Kidney (tissue), 14 donors: ENCODE results near the gene MAP1LC3C. TPM values are rescaled to one million over a fixed set of nuclear protein-coding genes. Genes with fewer than 3 reads are reported as not detected.

Source experiments
- DNase-seq, 5 donors: peaks; one replicate each; pipeline ENCODE4 v3.0.0-alpha.2; 2013 to 2020
- FAIRE-seq: peaks from 2 replicates; lab custom pipeline; 2012; peaks lifted over from hg19 to GRCh38; lab: Jason Lieb, UNC
- H3K27ac ChIP-seq, 2 donors: one replicate each; pipeline ENCODE4 v1.7.0; 2013; ENCODE audit warnings: low read depth in 2 of 2, low read length in 2 of 2, inconsistent platforms in 1 of 2
- H3K27me3 ChIP-seq: one replicate; pipeline ENCODE4 v1.7.1; 2013; ENCODE audit warnings: low read length, inconsistent platforms; ENCODE audit not compliant: control insufficient read depth, insufficient read depth
- H3K36me3 ChIP-seq, 3 donors: one replicate each; pipeline versions ENCODE4 v1.7.0 to v1.7.1; 2013; ENCODE audit warnings: low read length in 3 of 3, control low read depth in 1 of 3, inconsistent platforms in 1 of 3; ENCODE audit not compliant: insufficient read depth in 3 of 3, control insufficient read depth in 2 of 3
- H3K4me1 ChIP-seq, 3 donors: one replicate each; pipeline versions ENCODE4 v1.7.0 to v1.7.1; 2013; ENCODE audit warnings: low read length in 3 of 3, inconsistent platforms in 1 of 3, low read depth in 1 of 3; ENCODE audit not compliant: control insufficient read depth in 2 of 3, insufficient read depth in 2 of 3
- H3K4me3 ChIP-seq, 3 donors: one replicate each; pipeline versions ENCODE4 v1.7.0 to v1.8.1; 2013; ENCODE audit warnings: low read length in 3 of 3, control low read depth in 1 of 3, inconsistent platforms in 1 of 3
- H3K9ac ChIP-seq, 3 donors: one replicate each; pipeline versions ENCODE4 v1.7.0 to v1.7.1; 2013; ENCODE audit warnings: low read length in 3 of 3, control low read depth in 1 of 3, inconsistent platforms in 1 of 3
- H3K9me3 ChIP-seq, 3 donors: one replicate each; pipeline versions ENCODE4 v1.7.0 to v1.7.1; 2013; ENCODE audit warnings: low read length in 3 of 3, control low read depth in 1 of 3, inconsistent platforms in 1 of 3; ENCODE audit not compliant: control insufficient read depth in 2 of 3, insufficient read depth in 1 of 3
- CTCF ChIP-seq: IDR thresholded peaks from 3 replicates; pipeline ENCODE4 v1.5.1; 2012; ENCODE audit warnings: mild to moderate bottlenecking, moderate library complexity, borderline replicate concordance; ENCODE audit not compliant: insufficient read depth; ENCODE audit errors: extremely low read depth
- intact Hi-C: fragments of 100-400 bp; cut with DNase I; formaldehyde crosslinking; loops from one replicate; pipeline ENCODE4 v1.11.1; 2022
- polyA plus RNA-seq: library from polyadenylated mRNA; stranded (reverse); fragments of 350-450 nt; fragmentation: Illumina TruSeq; extraction: RNeasy Lipid Tissue Mini Kit (QIAGEN cat#74804); gene quantifications from one replicate; pipeline ENCODE4 v1.2.3, GENCODE V29; 2014; ENCODE audit warnings: low read depth, low replicate concordance; ENCODE audit not compliant: insufficient read depth
- total RNA-seq: library from RNA; stranded (reverse); fragmentation: NEBNext Ultra II Directional; extraction: Animal tissue kit (Norgen Biotek cat#: 25700); gene quantifications from one replicate; pipeline ENCODE4 v1.2.1, GENCODE V29; 2021
- donor health status: control.
- donor health status: control.
- donor health status: control.
- donor health status: control.
- donor health status: control.
- donor health status: DM: yes; HTN: yes; CAD: no.
- donor health status: Normal renal cell carcinoma (clear cell type).

The MAP1LC3C gene
- total and polyA plus RNA-seq, 2 donors from 2014 or later: 5.1 TPM; not detected in 1

- DNase-seq: no peak
- no peaks in the 10 kb centered on the region for H3K4me1 ChIP-seq
- H3K4me3 ChIP-seq: no peak overlapping the region
- FAIRE-seq: no peak
- no peaks in the 10 kb centered on the region for H3K27me3 ChIP-seq
- H3K9ac ChIP-seq: no peak overlapping the region
- intact Hi-C loops: no loop called here
- no peaks in the 10 kb centered on the region for H3K9me3 ChIP-seq
- no peak for TF ChIP-seq CTCF
- no peak overlapping the region for H3K27ac ChIP-seq
- H3K36me3 ChIP-seq: no peaks in the 10 kb centered on the region
Measured at GRCh38 chr1:241950390-241950789, 48.5 kb downstream of the MAP1LC3C start.

DNA sequence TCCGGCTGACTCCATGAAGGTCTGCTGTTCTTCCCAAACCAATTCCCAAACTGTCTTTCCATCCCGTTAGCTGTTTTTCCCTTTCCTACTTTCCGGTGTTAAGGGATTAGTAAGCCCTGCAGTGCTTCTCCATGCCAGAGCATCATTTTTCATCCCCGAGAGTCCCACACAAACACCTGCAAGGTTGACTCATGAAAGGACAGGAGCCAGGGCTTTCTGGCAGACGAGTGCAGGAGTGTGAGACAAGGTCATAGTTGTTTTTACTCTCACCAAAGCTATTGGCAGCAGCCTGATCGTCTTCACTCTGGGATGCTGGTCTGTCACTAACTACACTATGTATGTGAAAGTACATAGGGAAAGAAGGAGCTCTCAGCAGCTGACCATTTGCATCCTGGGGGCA lies 51.5 kb downstream of the MAP1LC3C start:
- FAIRE-seq (no peak), DNase-seq (no peak)
- H3K27ac ChIP-seq: no peak overlapping the region
- no peaks in the 10 kb centered on the region for H3K36me3 ChIP-seq
- no peak overlapping the region for H3K4me3 ChIP-seq
- no peak overlapping the region for H3K9ac ChIP-seq
- H3K27me3 ChIP-seq: no peaks in the 10 kb centered on the region
- no peaks in the 10 kb centered on the region for H3K4me1 ChIP-seq
- no peaks in the 10 kb centered on the region for H3K9me3 ChIP-seq
- intact Hi-C loops: no loop called here
- no peak for TF ChIP-seq CTCF

Other genes starting within 250 kb of the MAP1LC3C start
- 0.69 TPM for gene EXO1, start 150.9 kb downstream of the MAP1LC3C start, total RNA-seq
- not detected for gene EXO1, start 150.9 kb downstream of the MAP1LC3C start, polyA plus RNA-seq
- not detected for gene BECN2, start 41.3 kb downstream of the MAP1LC3C start, total RNA-seq
- gene BECN2, start 41.3 kb downstream of the MAP1LC3C start, polyA plus RNA-seq: not detected